Muscle layer of duodenum (tissue), 2 donors: ENCODE measurements around the gene GNAI2.
"Not testable (repeated sequence)": the region's sequence is repeated elsewhere in the genome, so short reads cannot be mapped to it uniquely, and the experiment has no call there.

Source experiments
- H3K27ac ChIP-seq: one replicate; pipeline ENCODE4 v1.7.0; 2013; ENCODE audit warnings: mild to moderate bottlenecking, low read length
- H3K27me3 ChIP-seq: one replicate; pipeline ENCODE4 v1.7.0; 2013; ENCODE audit warnings: low read depth, mild to moderate bottlenecking, control low read depth, low read length
- H3K36me3 ChIP-seq, 2 donors: one replicate each; pipeline ENCODE4 v1.7.0; 2013; ENCODE audit warnings: low read length in 2 of 2, control low read depth in 1 of 2, mild to moderate bottlenecking in 1 of 2; ENCODE audit not compliant: insufficient read depth in 2 of 2, control insufficient read depth in 1 of 2
- H3K4me1 ChIP-seq, 2 donors: one replicate each; pipeline ENCODE4 v1.7.0; 2013; ENCODE audit warnings: low read length in 2 of 2, mild to moderate bottlenecking in 2 of 2, control low read depth in 1 of 2, moderate library complexity in 1 of 2; ENCODE audit not compliant: insufficient read depth in 2 of 2, control insufficient read depth in 1 of 2
- H3K4me3 ChIP-seq, 2 donors: one replicate each; pipeline ENCODE4 v1.7.0; 2013; ENCODE audit warnings: low read length in 2 of 2, low read depth in 1 of 2, mild to moderate bottlenecking in 1 of 2
- H3K9me3 ChIP-seq, 2 donors: one replicate each; pipeline ENCODE4 v1.7.0; 2013; ENCODE audit warnings: low read length in 2 of 2, control low read depth in 1 of 2, mild to moderate bottlenecking in 1 of 2; ENCODE audit not compliant: control insufficient read depth in 1 of 2
- donor health status: healthy.

The GNAI2 gene

DNA sequence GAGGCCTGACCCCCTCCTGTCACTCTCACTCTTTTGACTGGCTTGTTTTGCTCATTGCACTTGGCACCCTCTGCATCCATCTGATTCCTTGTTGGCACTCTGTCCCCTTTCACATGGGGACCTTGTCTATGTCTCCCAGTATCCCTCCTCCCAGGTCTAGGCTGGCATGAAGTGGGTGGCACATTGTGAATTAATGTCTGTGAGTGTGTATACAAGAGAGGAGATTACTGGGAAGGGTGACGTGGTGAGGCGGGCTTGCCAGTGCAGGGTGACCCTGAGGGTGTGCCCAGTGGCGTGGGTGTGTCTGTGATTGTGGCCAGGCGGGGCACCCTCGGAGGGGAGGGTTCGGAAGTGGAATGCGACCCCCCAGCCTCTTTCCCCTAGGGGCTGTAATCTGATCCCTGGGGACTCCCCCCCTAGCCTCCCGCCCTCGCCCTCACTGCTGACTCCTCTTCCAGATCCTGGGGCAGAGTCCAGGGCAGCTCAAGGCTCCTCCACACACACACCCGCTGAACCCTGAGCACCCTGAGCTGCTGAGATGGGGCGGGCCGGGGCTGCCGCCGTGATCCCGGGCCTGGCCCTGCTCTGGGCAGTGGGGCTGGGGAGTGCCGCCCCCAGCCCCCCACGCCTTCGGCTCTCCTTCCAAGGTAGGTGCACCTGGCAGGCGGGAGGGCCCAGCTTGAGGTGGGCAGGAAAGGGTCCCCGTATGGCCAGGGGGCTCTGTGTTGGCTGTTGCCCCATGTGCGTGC is 32.9 kb downstream of the GNAI2 start, which contains the start of gene SEMA3B:
Gene SEMA3B (plus strand): TSS at position 445 of the 749 bp plus-strand sequence. CDS start 94 bp downstream, at position 539.
- no peaks in the 10 kb centered on the region for H3K9me3 ChIP-seq
- H3K4me1 ChIP-seq, result peaks cover 35 to 53% of the 10 kb centered on the region in 2 donors
- H3K27me3 ChIP-seq, result no peaks in the 10 kb centered on the region
- peak within 1 kb of the TSS; percentile 59 to 61 for H3K4me3 ChIP-seq
- H3K27ac ChIP-seq, result peak within 1 kb of the TSS; percentile 93
- H3K36me3 ChIP-seq, result no peaks in the 10 kb centered on the region

DNA sequence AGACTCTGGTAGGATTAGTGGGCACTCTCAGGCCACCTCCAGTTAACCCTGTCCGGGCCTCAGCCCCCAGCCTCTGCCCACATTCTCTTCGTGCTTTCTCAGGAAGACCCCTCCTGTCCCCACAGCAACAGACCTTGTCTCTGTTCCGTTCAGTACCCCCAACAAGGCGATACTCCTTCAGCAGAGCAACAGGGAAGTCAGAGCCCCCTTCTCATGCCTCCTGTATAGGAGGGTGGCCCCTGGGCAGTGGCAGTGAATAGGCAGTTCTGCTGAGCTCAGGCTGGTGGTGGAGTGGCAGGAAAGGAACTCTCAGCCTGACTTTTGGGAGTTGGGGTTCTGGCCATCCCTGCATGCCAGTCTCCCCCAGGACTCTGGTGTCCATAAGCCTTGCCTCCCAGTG is 33.5 kb downstream of the GNAI2 start:
- no peaks in the 10 kb centered on the region for H3K27me3 ChIP-seq
- H3K4me3 ChIP-seq, result peak overlapping the region; percentile 59
- H3K27ac ChIP-seq, result peak overlapping the region; percentile 93
- peaks cover 32 to 54% of the 10 kb centered on the region in 2 donors for H3K4me1 ChIP-seq
- no peaks in the 10 kb centered on the region for H3K9me3 ChIP-seq
- no peaks in the 10 kb centered on the region for H3K36me3 ChIP-seq

- H3K9me3 ChIP-seq, result no peaks in the 10 kb centered on the region
- H3K4me3 ChIP-seq, result peak overlapping the region; percentile 59
- H3K27me3 ChIP-seq, result peaks cover 1% of the 10 kb centered on the region
- no peaks in the 10 kb centered on the region for H3K36me3 ChIP-seq
- H3K27ac ChIP-seq, result peak overlapping the region; percentile 93
- H3K4me1 ChIP-seq, result peaks cover 29 to 56% of the 10 kb centered on the region in 2 donors
These were observed 34.0 kb downstream of the GNAI2 start for GRCh38 chr3:50269977-50270413.

DNA sequence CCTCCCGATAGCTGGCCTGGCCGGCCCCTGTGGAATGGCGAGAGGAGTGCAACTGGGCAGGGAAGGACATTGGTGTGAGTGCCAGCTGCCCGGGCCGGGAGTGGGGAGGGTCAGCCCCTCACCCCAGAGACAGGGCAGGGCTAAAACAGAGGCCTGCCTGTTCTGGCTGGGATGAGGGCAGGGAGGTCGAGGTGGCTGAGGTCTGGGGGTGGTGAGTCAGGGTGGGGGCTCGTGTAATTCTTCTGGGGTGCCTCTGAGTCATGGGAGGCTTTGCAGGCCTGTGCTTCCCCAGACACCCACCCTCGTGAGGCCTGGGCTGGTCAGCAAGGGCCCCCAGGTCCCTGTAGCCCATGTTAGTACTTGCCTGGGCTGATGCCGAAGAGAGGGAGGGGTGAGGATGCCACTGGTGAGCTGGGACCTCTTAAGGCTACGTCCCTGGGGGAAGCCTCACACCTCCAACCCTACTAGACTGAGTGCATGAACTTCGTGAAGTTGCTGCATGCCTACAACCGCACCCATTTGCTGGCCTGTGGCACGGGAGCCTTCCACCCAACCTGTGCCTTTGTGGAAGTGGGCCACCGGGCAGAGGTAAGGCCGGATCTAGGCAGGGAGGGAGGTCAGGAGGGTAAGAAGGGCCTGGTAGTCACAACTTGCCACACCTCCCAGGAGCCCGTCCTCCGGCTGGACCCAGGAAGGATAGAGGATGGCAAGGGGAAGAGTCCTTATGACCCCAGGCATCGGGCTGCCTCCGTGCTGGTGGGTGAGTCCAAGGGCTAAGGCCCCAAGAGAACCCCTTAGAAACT is 34.6 kb downstream of the GNAI2 start:
- Histone ChIP-seq H3K27me3 (peaks cover 4% of the 10 kb centered on the region), H3K9me3 (no peaks in the 10 kb centered on the region), H3K27ac (peak overlapping the region; percentile 93), H3K36me3 (peaks cover 0 to 2% of the 10 kb centered on the region in 2 donors), H3K4me3 (peak overlapping the region; percentile 59), H3K4me1 (peaks cover 23 to 55% of the 10 kb centered on the region in 2 donors)

- Histone ChIP-seq H3K27me3 (peaks cover 4% of the 10 kb centered on the region), H3K4me1 (peaks cover 18 to 47% of the 10 kb centered on the region in 2 donors), H3K36me3 (peaks cover 0 to 3% of the 10 kb centered on the region in 2 donors), H3K4me3 (peak overlapping the region in 1 of 2 donors; percentile 29), H3K9me3 (no peaks in the 10 kb centered on the region), H3K27ac (peak overlapping the region; percentile 36)
These were observed 35.4 kb downstream of the GNAI2 start for GRCh38 chr3:50271314-50271936.

DNA sequence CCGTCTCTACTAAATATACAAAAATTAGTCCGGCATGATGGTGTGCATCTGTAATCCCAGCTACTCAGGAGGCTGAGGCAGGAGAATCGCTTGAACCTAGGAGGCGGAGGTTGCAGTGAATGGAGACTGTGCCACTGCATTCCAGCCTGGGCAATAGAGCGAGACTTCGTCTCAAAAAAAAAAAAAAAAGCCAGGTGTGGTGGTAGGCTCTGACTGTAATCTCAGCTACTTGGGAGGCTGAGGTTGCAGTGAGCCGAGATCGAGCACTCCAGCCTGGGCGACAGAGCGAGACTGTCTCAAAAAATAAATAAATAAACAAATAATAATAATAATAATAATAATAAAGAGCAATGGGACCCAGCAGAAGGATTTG is 36.5 kb downstream of the GNAI2 start:
- H3K27me3 ChIP-seq, H3K4me3 ChIP-seq, H3K9me3 ChIP-seq, H3K27ac ChIP-seq, H3K36me3 ChIP-seq: not testable (repeated sequence)
- H3K4me1 ChIP-seq, result peaks cover 12 to 41% of the 10 kb centered on the region in 2 donors

DNA sequence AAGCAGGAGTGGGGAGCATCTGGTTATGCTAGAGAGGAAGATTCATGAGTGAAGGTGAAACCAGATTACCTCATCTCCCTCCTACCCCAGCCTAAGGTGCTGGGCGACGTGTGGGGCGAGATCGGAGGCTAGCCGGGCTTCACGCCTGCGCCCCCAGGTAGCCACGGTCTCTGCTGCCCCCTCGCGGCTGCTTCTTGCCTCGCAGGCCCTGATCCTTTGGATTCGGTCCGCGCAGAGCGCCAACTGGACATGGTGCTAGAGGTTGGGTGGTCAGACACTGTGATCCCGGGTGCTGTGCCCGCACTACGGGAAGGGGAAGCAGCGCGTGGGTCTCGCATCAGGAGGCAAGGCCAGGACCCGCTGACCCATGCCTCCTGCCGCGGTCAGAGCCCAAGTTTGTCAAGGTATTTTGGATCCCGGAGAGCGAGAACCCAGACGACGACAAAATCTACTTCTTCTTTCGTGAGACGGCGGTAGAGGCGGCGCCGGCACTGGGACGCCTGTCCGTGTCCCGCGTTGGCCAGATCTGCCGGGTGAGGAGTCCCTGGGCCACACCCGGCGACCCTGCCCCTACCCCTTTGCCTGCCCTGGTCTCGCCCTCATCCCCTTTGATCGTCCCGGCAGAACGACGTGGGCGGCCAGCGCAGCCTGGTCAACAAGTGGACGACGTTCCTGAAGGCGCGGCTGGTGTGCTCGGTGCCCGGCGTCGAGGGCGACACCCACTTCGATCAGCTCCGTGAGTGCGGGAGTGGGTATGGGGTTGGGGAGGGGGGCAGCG is 37.1 kb downstream of the GNAI2 start:
- Histone ChIP-seq H3K4me1 (peaks cover 11 to 36% of the 10 kb centered on the region in 2 donors), H3K9me3 (no peaks in the 10 kb centered on the region), H3K27ac (no peak overlapping the region), H3K36me3 (peaks cover 0 to 3% of the 10 kb centered on the region in 2 donors), H3K27me3 (peaks cover 4% of the 10 kb centered on the region), H3K4me3 (peak overlapping the region; percentile 44 to 54)

GRCh38 chr3:50273689-50274065 is 37.7 kb downstream of the GNAI2 start:
- H3K36me3 ChIP-seq, result peaks cover 0 to 3% of the 10 kb centered on the region in 2 donors
- peaks cover 6 to 36% of the 10 kb centered on the region in 2 donors for H3K4me1 ChIP-seq
- H3K4me3 ChIP-seq, result peak overlapping the region in 1 of 2 donors; percentile 54
- H3K9me3 ChIP-seq, result no peaks in the 10 kb centered on the region
- no peak overlapping the region for H3K27ac ChIP-seq
- peaks cover 4% of the 10 kb centered on the region for H3K27me3 ChIP-seq

- Histone ChIP-seq H3K27ac (no peak overlapping the region), H3K27me3 (peaks cover 4% of the 10 kb centered on the region), H3K9me3 (no peaks in the 10 kb centered on the region), H3K4me3 (no peak overlapping the region), H3K4me1 (peaks cover 5 to 38% of the 10 kb centered on the region in 2 donors), H3K36me3 (peaks cover 0 to 3% of the 10 kb centered on the region in 2 donors)
These were observed 38.5 kb downstream of the GNAI2 start for GRCh38 chr3:50274371-50275104.
